D721Med (cell line): ENCODE data around the gene NELL2.

ENCODE experiments used
- DNase-seq: peaks from one replicate; pipeline ENCODE4 v3.0.0; 2011; ENCODE audit warnings: low spot score; ENCODE audit not compliant: insufficient read length
- FAIRE-seq: peaks from 2 replicates; lab custom pipeline; 2011; peaks lifted over from hg19 to GRCh38; lab: Jason Lieb, UNC
- TF ChIP-seq, protein P1 (sequence below): IDR thresholded peaks from 2 replicates; pipeline ENCODE4 v1.5.1; 2012; ENCODE audit warnings: mild to moderate bottlenecking, control low read depth; ENCODE audit not compliant: insufficient read depth; ENCODE audit errors: missing control alignments

NELL2 gene

DNA sequence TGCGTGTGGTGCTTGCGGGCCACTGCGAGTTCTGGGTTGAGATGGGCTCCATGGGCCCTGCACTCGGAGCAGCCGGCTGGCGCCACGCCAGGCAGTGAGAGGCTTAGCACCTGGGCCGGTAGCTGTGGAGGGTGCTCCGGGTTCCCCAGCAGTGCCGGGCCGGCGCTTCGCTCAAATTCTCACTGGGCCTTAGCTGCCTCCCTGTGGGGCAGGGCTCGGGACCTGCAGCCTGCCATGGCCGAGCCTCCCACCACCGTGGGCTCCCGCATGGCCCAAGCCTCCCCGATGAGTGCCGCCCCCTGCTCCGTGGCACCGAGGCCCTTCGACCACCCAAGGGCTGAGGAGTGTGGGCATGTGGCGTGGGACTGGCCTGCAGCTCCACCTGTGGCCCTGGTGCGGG, 375.7 kb downstream of the NELL2 start:
- TF ChIP-seq, protein P1, sequence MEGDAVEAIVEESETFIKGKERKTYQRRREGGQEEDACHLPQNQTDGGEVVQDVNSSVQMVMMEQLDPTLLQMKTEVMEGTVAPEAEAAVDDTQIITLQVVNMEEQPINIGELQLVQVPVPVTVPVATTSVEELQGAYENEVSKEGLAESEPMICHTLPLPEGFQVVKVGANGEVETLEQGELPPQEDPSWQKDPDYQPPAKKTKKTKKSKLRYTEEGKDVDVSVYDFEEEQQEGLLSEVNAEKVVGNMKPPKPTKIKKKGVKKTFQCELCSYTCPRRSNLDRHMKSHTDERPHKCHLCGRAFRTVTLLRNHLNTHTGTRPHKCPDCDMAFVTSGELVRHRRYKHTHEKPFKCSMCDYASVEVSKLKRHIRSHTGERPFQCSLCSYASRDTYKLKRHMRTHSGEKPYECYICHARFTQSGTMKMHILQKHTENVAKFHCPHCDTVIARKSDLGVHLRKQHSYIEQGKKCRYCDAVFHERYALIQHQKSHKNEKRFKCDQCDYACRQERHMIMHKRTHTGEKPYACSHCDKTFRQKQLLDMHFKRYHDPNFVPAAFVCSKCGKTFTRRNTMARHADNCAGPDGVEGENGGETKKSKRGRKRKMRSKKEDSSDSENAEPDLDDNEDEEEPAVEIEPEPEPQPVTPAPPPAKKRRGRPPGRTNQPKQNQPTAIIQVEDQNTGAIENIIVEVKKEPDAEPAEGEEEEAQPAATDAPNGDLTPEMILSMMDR: no peak
- DNase-seq (no peak), FAIRE-seq (no peak)

DNA sequence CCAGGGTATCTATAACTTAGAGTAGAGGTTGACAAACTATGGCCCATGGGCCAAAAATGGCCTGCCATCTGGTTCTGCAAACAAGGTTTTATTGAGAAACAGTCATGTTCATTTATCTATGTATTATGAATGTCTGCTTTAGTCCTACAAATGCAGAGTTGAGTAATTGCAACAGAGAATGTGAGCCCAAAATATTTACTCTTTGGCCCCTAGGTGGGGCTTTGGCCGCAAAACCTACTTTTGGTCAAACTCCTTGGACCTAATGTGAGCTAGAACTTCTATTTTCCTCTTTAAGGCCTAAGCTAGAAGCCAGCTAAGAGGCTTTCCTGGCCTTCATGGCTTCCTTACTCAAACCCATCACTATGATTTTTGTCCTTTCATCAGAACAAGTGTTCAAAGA, 379.1 kb downstream of the NELL2 start:
- FAIRE-seq (no peak), DNase-seq (no peak)
- TF ChIP-seq, protein P1: no peak

DNA sequence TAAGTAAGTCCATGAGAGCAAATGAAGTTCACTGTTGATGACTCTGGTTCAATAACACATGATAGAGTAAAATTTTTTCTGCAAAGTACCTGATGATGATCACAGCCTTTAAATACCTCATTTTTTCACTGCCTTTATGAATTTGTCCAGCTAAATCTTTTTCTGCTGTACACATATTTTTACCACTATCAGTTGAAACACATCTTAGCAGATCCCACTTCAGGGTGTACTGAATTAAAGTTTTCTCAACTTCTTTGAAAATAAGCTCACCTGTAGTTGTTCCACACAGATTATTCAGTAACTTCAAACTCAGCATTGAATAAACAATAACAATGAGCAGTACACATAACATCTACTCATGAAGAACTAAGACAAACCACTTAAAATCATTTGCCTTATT, 385.9 kb downstream of the NELL2 start:
- no peak for DNase-seq
- no peak for FAIRE-seq
- TF ChIP-seq, protein P1: no peak

DNA sequence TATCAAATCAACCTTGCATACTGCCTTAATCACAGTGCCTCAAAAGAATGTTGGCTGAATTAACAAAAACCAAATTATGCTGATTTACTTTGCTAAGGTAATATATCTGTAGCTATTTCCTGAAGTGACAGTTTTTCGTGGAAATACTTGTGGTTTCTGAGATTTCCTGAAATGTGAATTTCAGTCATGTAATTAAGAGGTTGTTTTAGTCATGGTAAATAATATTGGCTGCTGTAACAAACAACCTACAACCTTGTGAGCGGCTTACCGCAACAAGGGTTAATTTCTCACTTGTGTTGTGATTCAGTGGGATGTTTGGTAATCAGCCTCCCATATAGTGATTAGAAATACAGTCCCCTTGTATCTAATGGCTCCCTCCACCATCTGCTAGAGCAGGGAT, 387.9 kb downstream of the NELL2 start:
- FAIRE-seq (no peak), DNase-seq (no peak)
- TF ChIP-seq, protein P1: no peak

DNA sequence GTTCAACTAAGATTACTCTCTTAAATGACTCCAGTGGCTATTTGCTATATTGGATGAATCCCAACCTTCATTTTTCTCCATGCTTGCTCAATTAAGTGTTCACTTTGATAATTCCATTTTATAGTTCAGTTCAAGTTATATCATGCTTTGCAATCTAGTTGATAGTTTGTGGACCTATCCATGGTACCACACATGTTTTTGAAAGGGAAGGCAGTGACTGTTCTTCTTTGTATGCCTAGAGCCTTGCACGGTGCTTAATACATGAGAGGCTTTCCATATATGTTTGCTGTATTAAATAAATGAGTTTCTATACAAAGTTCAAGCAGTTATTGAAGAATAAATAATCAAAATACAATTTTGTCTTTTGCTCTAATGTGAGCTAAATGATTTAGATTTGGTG, 391.3 kb downstream of the NELL2 start:
- FAIRE-seq (no peak), DNase-seq (no peak)
- TF ChIP-seq, protein P1: no peak

DNA sequence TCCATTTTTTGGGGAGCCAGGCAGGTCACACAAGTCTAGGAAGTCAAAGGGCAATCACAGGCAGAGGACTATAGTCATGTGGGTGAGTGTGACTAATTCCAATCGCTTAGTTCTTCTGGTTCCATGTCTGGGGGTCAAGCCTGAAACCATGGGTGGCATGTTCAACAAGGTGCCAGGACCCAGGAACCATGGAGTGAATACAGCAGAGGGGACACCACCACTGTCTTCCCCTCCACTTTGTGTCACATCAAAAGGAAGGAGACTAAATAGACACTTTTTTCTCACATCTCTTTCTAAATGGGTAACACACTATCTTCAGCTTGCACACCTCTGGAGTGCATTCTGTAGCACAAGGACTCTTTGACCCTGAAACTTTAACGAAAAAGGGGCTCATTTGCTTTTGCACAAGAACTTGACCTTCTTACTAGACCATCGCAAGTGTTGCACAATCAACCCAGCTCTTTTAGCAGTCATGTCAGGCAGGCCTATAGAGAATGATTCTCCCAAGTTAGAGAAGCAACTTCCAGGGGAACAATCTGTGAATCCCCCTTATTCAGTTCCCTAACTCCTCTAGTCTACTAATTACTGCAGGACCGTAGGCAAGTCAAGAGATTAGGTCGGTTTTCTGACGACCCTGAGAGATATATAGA, 398.7 kb downstream of the NELL2 start:
- FAIRE-seq (no peak), DNase-seq (no peak)
- TF ChIP-seq, protein P1: no peak

DNA sequence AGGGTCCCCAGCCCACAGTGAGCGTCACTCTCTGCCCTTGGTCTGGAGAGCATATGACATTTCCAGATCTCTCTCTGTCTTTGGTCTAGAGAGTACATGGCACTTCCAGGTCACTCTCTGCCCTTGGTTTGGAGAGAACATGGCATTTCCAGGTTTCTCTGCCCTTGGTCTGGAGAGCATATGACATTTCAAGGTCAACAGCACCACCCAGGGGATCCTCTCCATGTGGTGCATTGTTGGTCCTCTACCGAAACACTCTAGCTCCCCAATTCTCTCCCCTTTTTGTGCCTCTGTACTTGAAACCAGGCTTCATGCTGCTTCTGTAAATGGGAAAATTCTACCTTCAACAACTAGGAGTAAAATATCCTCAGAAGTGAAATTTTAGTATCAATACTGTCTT, 399.4 kb downstream of the NELL2 start:
- DNase-seq (no peak), FAIRE-seq (no peak)

More for the DNA sequence above, 399.4 kb downstream of the NELL2 start:
- TF ChIP-seq, protein P1: peak; percentile 1
